ENCODE measurements around the gene TSHZ2.

The TSHZ2 gene

DNA sequence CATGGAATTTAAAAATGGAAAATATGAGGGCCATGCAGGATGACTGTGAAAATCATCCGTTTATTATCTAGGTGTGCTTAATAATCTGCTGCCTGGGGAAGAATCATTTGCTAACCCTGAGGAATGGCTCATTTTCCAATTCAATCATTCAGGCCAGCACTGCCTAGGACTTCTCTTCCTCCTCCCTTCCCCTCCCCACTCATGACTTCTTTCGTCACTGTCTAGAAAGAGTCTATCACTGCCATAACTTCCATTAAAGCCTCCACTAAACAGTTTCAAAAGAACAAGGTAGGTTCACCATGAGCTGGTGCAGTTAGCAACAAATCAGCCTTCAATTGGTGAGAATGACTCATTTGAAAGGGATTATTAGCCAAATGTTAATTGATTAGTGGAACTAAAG, 43.9 kb downstream of the TSHZ2 start:
- no peak for TF ChIP-seq CTCF (IDR thresholded peaks at IDR 0.05)

- no peak for TF ChIP-seq CTCF (IDR thresholded peaks at IDR 0.05)
Measured at GRCh38 chr20:53016534-53017042, 44.4 kb downstream of the TSHZ2 start.

DNA sequence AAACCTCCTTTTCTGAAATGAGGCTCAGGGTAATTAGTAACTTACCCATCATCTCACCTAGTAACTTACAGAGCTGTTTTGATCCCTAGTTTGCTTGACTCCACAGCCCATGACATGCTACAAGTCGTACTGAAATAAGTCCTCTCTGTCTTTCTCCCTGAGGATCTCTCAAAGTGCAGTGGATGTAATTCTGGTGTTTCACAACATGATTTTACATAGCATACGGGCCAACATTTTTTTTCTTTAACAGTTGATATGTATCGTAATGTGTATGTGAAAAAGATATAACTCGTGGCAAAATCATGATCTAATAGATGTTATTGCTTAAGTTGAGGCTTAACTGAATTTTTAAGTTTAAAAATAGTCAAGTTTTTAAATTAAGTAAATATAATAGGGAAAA, 45.0 kb downstream of the TSHZ2 start:
- TF ChIP-seq CTCF (IDR thresholded peaks at IDR 0.05), result no peak

GRCh38 chr20:53019464-53019863, 47.3 kb downstream of the TSHZ2 start:
- TF ChIP-seq CTCF (IDR thresholded peaks at IDR 0.05), result no peak

GRCh38 chr20:53020376-53020775, 48.2 kb downstream of the TSHZ2 start:
- TF ChIP-seq CTCF (IDR thresholded peaks at IDR 0.05), result no peak

DNA sequence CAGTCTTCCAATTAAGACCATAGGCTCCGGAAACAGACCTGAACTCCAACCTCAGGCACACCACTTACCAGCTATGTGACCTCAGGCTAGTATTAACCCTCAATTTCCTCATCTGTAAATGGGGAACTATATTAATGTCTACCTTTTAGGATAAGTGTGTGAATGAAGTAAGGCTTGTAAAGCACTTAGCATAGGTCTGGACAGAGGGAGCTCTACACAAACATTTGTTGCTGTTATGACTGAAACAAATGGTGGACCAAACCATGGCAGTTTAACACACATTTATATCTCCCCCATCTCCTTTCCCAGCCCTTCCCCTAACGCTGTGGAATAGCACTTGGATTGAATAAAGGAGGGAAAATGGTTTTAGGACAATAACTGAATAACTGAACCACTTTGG, 48.7 kb downstream of the TSHZ2 start:
- no peak for TF ChIP-seq CTCF (IDR thresholded peaks at IDR 0.05)

- TF ChIP-seq CTCF (IDR thresholded peaks at IDR 0.05), result no peak
Measured at GRCh38 chr20:53021934-53022333, 49.8 kb downstream of the TSHZ2 start.
